Activated T-cell treated with anti-CD3 and anti-CD28 coated beads, Interleukin-2, amount 50 U/mL, for 72 hours (primary cell): ENCODE measurements around the gene CAPN13. TPM values are rescaled to one million over a fixed set of nuclear protein-coding genes. Genes with fewer than 3 reads are reported as not detected.
A peak's percentile ranks its signal among the peaks of the same experiment; 100 is the strongest.

Source experiments
- ATAC-seq, 2 donors: fragments of 150-1000 bp; cut with Tn5 transposase; replicated peaks in 1 of 2; 2 replicates each; pipeline ENCODE4 v1.10.0; 2021; ENCODE audit warnings: moderate library complexity in 2 of 2, mild to moderate bottlenecking in 1 of 2
- DNase-seq, 2 donors: peaks; one replicate each; pipeline ENCODE4 v3.0.0; 2021 to 2022; ENCODE audit warnings: mixed read lengths in 1 of 2
- H3K27ac Mint-ChIP-seq: one replicate; pipeline ENCODE4 v1.8.0; 2022; ENCODE audit warnings: mild to moderate bottlenecking, moderate library complexity, mixed read lengths
- H3K27me3 Mint-ChIP-seq: one replicate; pipeline ENCODE4 v1.8.0; 2022; ENCODE audit warnings: low read depth, mixed read lengths
- H3K36me3 Mint-ChIP-seq, 2 donors: one replicate each; pipeline ENCODE4 v1.8.0; 2022; ENCODE audit warnings: mixed read lengths in 2 of 2, mild to moderate bottlenecking in 1 of 2; ENCODE audit not compliant: insufficient read depth in 2 of 2
- H3K4me1 Mint-ChIP-seq: one replicate; pipeline ENCODE4 v1.8.0; 2022; ENCODE audit warnings: low read depth, mixed read lengths
- H3K4me3 Mint-ChIP-seq, 2 donors: one replicate each; pipeline ENCODE4 v1.8.0; 2022; ENCODE audit warnings: mild to moderate bottlenecking in 2 of 2, mixed read lengths in 2 of 2, moderate library complexity in 2 of 2
- H3K9me3 Mint-ChIP-seq, 2 donors: one replicate each; pipeline ENCODE4 v1.8.0; 2022; ENCODE audit warnings: mixed read lengths in 2 of 2
- total RNA-seq, 2 donors: library from RNA; stranded (reverse); gene quantifications; one replicate each; pipeline ENCODE4 v1.2.3, GENCODE V29; 2022

Gene CAPN13
- total RNA-seq, 2 donors from 2014 or later, result not detected

DNA sequence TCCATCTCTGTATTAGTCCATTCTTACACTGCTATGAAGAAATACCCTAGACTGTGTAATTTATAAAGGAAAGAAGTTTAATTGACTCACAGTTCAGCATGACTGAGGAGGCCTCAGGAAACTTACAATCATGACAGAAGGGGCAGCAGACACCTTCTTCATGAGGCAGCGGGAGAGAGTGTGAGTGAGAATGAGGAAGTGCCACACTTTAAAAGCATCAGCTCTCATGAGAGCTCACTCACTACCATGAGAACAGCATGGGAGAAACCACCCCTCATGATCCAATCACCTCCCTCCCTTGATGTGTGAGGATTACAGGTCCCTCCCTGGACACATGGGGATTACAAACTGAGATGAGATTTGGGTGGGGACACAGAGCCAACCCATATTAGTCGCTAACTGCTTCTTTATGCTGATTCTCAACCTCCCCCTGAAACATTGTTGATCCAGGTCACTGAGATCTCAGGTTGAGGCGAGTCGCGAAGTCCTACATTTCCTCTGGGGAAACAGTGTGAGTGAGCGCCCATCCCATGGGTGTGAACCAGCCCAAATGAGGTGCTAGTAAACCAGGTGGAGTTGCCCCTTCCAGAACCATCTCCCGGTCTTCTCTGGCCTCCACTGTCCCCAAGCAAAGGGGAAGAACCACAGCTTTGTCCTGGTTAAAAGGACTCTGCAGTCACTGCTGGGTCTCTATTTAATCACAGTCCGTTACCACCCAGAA lies 123.8 kb downstream of the CAPN13 start:
- ATAC-seq, result no peak
- Mint-ChIP-seq H3K27me3 (no peaks in the 10 kb centered on the region), H3K27ac (no peak overlapping the region), H3K4me1 (no peaks in the 10 kb centered on the region), H3K4me3 (no peak overlapping the region), H3K36me3 (no peaks in the 10 kb centered on the region), H3K9me3 (no peaks in the 10 kb centered on the region)
- DNase-seq, result no peak

DNA sequence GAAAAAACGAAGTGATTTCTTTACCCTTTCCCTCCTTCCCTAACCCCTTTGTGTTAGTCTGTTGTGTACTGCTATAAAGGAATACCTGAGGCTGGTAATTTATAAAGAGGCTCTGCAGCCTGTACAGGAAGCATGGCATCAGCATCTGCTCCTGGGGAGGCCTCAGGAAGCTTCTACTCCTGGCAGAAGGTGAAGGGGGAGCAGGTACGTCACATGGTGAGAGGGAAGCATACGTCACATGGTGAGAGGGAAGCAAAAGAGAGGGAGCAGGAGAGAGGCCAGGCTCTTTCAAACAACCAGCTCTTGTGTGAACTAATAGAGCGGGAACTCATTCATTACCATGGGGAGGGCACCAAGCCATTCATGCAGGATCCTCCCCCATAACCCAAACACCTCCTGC lies 126.2 kb downstream of the CAPN13 start:
- Mint-ChIP-seq H3K9me3 (no peaks in the 10 kb centered on the region), H3K36me3 (no peaks in the 10 kb centered on the region), H3K4me3 (no peak overlapping the region), H3K4me1 (no peaks in the 10 kb centered on the region), H3K27me3 (no peaks in the 10 kb centered on the region), H3K27ac (no peak overlapping the region)
- ATAC-seq (no peak), DNase-seq (no peak)

DNA sequence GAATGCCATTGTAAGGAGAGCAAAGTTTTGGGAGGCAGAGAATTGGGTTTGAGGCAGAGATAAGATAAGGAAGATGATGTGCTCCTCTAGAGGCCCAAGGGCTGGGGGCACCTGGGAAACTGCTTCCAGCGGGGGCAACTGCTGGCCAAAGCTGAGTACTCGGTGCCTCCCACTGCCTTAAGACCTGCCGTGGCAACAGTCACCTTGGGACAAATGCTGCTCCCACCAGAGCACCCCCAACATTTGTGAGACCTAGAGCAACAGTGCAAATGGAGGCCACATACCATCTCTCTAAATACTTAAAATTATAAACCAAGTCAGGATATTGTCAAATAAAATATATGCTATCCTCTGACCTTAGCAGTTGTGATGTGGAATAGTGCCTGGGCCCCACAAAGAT lies 127.1 kb downstream of the CAPN13 start:
- Mint-ChIP-seq H3K36me3 (no peaks in the 10 kb centered on the region), H3K27ac (no peak overlapping the region), H3K9me3 (no peaks in the 10 kb centered on the region), H3K4me3 (no peak overlapping the region), H3K4me1 (no peaks in the 10 kb centered on the region), H3K27me3 (no peaks in the 10 kb centered on the region)
- ATAC-seq, result no peak
- DNase-seq, result no peak

DNA sequence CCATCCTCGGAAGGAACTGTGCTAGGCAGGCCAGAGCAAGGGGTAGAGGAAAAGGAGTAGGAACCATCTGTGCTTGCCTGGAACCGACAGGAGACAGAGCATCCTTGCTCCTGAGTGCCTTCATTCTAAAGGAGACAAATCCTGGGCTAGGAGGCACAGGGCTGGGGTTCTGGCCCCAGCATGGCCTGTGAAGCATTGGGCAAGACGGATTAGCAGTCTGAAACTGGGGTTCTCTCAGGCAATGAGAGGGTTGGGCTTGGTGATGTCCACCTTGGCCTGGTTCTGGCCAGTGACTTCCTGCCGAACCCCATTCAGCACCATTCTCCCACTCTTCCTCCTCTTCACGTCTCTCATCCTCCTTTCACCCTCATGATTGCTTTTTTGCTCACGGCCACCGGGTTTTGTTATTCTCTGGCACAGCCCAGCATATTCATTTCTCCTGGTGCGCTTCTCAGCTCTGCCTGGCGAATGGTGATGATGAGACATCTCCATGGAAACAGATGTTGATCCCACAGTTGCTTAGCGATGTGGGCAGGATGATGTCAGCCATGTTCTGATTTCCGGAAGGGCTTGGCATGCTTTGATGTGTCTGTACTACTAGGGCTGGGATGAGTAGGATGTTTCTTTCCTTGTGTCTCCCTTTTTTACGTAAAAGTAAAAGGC lies 127.7 kb downstream of the CAPN13 start:
- peak; percentile 34 to 77 for ATAC-seq
- Mint-ChIP-seq H3K27ac (no peak overlapping the region), H3K4me3 (no peak overlapping the region), H3K27me3 (peaks cover 4% of the 10 kb centered on the region), H3K36me3 (no peaks in the 10 kb centered on the region), H3K4me1 (no peaks in the 10 kb centered on the region), H3K9me3 (no peaks in the 10 kb centered on the region)
- no peak for DNase-seq

DNA sequence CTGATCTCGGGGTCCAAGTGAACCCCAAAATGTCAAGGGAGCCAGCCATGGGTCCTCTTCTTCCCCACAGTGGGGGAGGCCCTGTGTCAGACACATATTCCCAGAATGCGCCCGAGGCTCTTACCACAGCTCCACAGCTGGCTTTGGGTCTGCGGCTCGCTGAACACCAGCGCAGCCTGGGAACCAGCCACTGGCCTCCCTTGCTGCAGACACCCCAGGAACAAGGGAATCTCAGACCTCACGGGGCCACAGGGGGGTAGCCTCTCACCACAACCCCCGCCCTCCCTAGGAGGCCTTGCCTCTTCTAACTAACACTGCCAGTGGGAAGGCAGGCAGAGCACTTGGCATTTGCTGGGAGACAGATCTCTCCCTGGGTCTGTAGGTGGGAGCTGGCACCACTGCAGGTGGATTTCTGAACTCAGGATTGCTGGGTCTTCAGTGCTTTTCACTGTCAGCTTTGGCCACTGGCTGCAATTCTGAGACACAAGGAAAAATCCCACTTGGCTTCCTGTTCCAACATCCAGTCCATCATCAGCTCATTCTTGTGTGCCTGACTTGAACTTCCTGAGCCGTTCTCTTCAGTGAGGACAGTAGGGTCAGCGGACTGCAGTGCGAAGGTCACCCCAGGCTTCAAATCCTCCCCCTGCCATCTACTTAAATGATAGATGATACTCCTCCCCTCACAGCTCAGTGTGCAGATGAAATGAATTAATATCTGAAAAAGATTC lies 128.7 kb downstream of the CAPN13 start:
- ATAC-seq (no peak), DNase-seq (no peak)
- H3K4me3 Mint-ChIP-seq, result no peak overlapping the region
- no peaks in the 10 kb centered on the region for H3K9me3 Mint-ChIP-seq
- no peaks in the 10 kb centered on the region for H3K4me1 Mint-ChIP-seq
- H3K36me3 Mint-ChIP-seq, result no peaks in the 10 kb centered on the region
- H3K27ac Mint-ChIP-seq, result no peak overlapping the region
- peaks cover 11% of the 10 kb centered on the region for H3K27me3 Mint-ChIP-seq

DNA sequence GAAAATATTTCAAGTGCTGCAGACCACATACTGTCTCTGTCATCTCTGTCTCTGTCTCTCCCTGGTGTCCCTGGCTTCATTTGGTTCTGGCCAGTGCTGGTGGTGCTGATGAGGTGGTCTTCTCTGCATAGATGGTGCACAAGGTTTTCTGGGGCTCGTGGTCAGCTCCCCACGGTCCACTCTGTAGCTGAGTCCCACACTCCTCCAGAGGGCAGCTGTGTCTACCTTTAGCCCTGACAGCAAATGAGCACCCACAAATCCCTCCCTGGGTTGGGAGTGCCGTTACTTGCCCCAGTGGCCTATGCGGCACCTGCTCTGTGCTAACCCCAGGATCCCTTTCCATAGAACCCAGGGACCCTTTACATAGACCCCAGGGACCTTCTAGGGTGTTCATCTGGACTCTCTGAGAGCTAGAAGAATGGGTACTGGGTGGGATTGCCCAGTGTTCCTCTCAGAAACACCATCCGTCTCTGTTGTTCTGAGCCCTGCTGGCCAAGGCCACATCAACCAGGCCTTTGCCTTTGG lies 129.3 kb downstream of the CAPN13 start:
- Mint-ChIP-seq H3K36me3 (no peaks in the 10 kb centered on the region), H3K4me1 (no peaks in the 10 kb centered on the region), H3K9me3 (no peaks in the 10 kb centered on the region), H3K4me3 (no peak overlapping the region), H3K27ac (no peak overlapping the region), H3K27me3 (peaks cover 16% of the 10 kb centered on the region)
- DNase-seq (no peak), ATAC-seq (no peak)

DNA sequence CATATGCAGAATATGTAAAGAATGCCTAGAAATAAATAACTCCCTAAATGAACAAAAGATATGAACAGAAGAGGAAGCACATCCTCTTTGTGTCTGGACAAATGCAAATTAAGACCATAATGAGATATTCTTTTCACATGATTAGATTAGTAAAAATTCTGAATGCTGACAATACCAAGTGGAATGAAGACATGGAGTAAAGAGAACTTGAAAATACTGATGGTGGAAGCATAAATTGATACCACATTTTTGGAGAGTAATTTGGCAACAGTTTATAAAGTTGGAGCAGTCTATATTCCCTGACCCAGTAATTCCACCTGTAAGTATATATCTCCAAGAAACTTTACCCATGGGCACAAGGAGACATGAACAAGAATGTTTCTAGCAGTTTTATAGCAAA lies 130.0 kb downstream of the CAPN13 start:
- no peak for DNase-seq
- no peak overlapping the region for H3K4me3 Mint-ChIP-seq
- ATAC-seq, result no peak
- H3K9me3 Mint-ChIP-seq, result no peaks in the 10 kb centered on the region
- no peak overlapping the region for H3K27ac Mint-ChIP-seq
- no peaks in the 10 kb centered on the region for H3K4me1 Mint-ChIP-seq
- H3K27me3 Mint-ChIP-seq, result peaks cover 20% of the 10 kb centered on the region
- H3K36me3 Mint-ChIP-seq, result no peaks in the 10 kb centered on the region

DNA sequence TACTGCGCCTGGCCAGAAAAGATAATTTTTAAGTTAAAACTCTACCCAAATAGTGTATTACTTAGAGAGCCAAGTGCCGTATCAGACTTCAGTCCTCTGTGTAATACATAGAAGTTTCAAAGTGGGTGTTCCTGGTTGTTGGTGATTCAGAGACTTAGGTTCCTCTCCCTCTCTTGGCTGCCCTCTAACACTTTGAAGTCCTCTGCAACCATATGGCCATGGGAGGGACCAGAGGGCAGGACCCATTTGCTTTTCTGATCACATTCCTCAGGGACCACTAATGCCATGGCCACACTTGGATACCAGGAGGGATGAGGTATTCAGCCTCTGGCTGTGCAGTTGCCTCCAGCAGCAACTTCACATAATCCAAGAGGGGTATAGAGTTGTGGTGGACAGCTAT lies 131.5 kb downstream of the CAPN13 start:
- Mint-ChIP-seq H3K4me3 (no peak overlapping the region), H3K27me3 (peaks cover 21% of the 10 kb centered on the region), H3K36me3 (peaks cover 0 to under 1% of the 10 kb centered on the region in 2 donors), H3K4me1 (no peaks in the 10 kb centered on the region), H3K9me3 (no peaks in the 10 kb centered on the region), H3K27ac (no peak overlapping the region)
- ATAC-seq (no peak), DNase-seq (no peak)

DNA sequence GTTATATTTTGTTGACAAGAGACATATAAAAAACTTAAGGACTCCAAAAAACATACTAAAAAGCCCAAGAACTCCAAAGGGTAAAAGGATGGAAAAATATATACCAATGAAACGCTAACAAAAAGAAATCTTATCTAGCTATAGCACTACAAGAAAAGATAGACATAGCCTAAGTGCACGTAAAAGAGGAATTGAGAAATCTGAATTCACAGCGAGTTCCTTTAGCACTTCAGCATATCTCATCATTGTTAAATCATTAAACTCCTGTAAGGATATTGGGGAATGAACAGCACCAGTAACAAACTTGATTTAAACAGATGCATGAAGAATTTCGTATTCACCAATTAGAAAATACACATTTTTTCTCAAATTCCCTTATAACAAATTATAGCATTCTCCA lies 134.1 kb downstream of the CAPN13 start:
- ATAC-seq, result no peak
- Mint-ChIP-seq H3K27ac (no peak overlapping the region), H3K27me3 (peaks cover 21% of the 10 kb centered on the region), H3K36me3 (peaks cover 9% of the 10 kb centered on the region in 2 donors), H3K4me1 (no peaks in the 10 kb centered on the region), H3K9me3 (peaks cover 5 to 6% of the 10 kb centered on the region in 2 donors), H3K4me3 (no peak overlapping the region)
- no peak for DNase-seq
